Measurements from ENCODE around the gene JAZF1. TPM values are rescaled to one million over a fixed set of nuclear protein-coding genes. Genes with fewer than 3 reads are reported as not detected.

JAZF1 gene
- total and polyA plus RNA-seq, 10 of the 15 experiments (the other 5 are each of a cell fraction or from before 2014, with no cell fraction given): 0.04 to 0.82 (median 0.15) TPM; not detected in 3

DNA sequence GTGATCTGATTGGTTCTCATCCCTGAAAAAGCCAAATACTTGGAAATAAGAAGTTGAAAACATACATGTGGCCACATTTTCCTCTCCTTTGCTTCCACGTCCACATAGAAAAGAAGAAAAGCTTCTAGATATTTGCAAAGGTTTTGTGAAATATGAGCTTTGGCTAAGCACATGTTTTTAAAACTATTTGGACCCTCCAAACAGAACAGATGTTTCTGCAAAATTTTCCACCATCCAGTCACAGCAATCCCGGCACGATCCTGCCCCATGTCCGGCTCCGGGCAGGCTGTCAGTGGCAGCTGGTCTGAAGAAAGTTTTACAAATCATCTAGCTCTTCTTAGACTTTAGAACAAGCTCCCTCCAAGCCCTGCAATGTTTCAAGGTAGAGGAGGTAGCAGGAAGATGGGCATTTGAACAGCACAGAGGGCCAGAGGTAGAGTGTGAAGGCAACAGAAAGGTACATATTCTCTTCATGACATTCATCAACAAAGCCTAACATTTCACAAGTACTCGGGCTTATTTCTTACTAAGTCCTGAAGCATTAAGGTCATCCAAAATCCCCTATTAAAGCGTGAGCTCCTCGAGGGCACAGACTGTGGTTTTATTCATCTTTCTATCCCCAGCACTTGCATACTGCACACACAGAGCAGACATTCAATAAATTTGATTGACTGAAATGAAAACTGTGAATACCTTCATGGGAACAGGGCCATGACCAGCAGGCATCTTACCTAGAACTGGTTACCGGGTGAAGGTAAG lies 110.1 kb downstream of the JAZF1 start:
- Histone ChIP-seq H3K4me3 (no peak overlapping the region), H3K27me3 (replicated peaks in 1 of 2; ENCODE audit: control insufficient read depth in 2 of 2, insufficient read depth in 2 of 2, low read length in 1 of 2) (peaks cover 0 to 2% of the 10 kb centered on the region in 2 experiments; a peak in 3 of 4 replicates), H2AFZ (ENCODE audit: control insufficient read depth, low read depth, low read length) (no peak overlapping the region), H4K20me1 (ENCODE audit: control insufficient read depth, insufficient read depth) (no peaks in the 10 kb centered on the region), H3K9ac (ENCODE audit: control insufficient read depth, insufficient read depth, low read length) (no peak overlapping the region), H3K36me3 (ENCODE audit: control insufficient read depth in 2 of 2, insufficient read depth in 2 of 2, low read length in 1 of 2) (no peaks in the 10 kb centered on the region), H3K27ac (ENCODE audit: control insufficient read depth, insufficient read depth) (no peak overlapping the region), H3K4me1 (ENCODE audit: control insufficient read depth, insufficient read depth, low read length) (no peaks in the 10 kb centered on the region), H3K4me2 (ENCODE audit: control insufficient read depth, insufficient read depth) (no peak overlapping the region), H3K79me2 (ENCODE audit: control insufficient read depth, insufficient read depth, low read length) (no peaks in the 10 kb centered on the region), H3K9me3 (replicated peaks; ENCODE audit: control insufficient read depth, insufficient read depth, low read length) (no peaks in the 10 kb centered on the region)
- ATAC-seq (no peak), FAIRE-seq (no peak), DNase-seq (ENCODE audit: low read depth, low spot score) (no peak)
- in situ Hi-C loops (cut with MboI) (no loop called here), intact Hi-C loops (cut with micrococcal nuclease; ENCODE audit: unreplicated experiment) (no loop called here)
- POLR2A ChIA-PET: no interaction called here
- SMC1A ChIA-PET (ENCODE audit: uncharacterized antibody, unreplicated experiment): interaction anchor here (0.6 to 3.4 kb wide), 5 partner anchors 8 to 216 kb away, joined by 3 to 11 read pairs (median 3); no protein-coding TSS in a partner anchor
- CTCF ChIA-PET: interaction anchor here (0.6 to 2.9 kb wide), 9 partner anchors 7 to 1691 kb away, joined by 3 to 21 read pairs (median 4); no protein-coding TSS in a partner anchor
- RAD21 ChIA-PET (ENCODE audit: unreplicated experiment): interaction anchor here (1.3 kb wide), 1 partner anchor 9 kb away, joined by 6 read pairs; no protein-coding TSS in a partner anchor
- 39% methylated on average over 9 of the region's 9 CpGs for WGBS (ENCODE audit: insufficient coverage, insufficient replicate concordance, low lambda C conversion rate, missing lambda C conversion rate)
- no peak for TF ChIP-seq ZNF274 (IDR thresholded peaks at IDR 0.05; ENCODE audit: insufficient read depth, insufficient read length)
- TF ChIP-seq, protein P1, sequence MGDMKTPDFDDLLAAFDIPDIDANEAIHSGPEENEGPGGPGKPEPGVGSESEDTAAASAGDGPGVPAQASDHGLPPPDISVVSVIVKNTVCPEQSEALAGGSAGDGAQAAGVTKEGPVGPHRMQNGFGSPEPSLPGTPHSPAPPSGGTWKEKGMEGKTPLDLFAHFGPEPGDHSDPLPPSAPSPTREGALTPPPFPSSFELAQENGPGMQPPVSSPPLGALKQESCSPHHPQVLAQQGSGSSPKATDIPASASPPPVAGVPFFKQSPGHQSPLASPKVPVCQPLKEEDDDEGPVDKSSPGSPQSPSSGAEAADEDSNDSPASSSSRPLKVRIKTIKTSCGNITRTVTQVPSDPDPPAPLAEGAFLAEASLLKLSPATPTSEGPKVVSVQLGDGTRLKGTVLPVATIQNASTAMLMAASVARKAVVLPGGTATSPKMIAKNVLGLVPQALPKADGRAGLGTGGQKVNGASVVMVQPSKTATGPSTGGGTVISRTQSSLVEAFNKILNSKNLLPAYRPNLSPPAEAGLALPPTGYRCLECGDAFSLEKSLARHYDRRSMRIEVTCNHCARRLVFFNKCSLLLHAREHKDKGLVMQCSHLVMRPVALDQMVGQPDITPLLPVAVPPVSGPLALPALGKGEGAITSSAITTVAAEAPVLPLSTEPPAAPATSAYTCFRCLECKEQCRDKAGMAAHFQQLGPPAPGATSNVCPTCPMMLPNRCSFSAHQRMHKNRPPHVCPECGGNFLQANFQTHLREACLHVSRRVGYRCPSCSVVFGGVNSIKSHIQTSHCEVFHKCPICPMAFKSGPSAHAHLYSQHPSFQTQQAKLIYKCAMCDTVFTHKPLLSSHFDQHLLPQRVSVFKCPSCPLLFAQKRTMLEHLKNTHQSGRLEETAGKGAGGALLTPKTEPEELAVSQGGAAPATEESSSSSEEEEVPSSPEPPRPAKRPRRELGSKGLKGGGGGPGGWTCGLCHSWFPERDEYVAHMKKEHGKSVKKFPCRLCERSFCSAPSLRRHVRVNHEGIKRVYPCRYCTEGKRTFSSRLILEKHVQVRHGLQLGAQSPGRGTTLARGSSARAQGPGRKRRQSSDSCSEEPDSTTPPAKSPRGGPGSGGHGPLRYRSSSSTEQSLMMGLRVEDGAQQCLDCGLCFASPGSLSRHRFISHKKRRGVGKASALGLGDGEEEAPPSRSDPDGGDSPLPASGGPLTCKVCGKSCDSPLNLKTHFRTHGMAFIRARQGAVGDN (IDR thresholded peaks at IDR 0.05): no peak
- TF ChIP-seq, protein P2, sequence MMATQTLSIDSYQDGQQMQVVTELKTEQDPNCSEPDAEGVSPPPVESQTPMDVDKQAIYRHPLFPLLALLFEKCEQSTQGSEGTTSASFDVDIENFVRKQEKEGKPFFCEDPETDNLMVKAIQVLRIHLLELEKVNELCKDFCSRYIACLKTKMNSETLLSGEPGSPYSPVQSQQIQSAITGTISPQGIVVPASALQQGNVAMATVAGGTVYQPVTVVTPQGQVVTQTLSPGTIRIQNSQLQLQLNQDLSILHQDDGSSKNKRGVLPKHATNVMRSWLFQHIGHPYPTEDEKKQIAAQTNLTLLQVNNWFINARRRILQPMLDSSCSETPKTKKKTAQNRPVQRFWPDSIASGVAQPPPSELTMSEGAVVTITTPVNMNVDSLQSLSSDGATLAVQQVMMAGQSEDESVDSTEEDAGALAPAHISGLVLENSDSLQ (IDR thresholded peaks at IDR 0.05): no peak
- no TSS peak for BruUV-seq (replicated peaks)
